ENCODE results near the gene DCAF12. TPM values are rescaled to one million over a fixed set of nuclear protein-coding genes. Genes with fewer than 3 reads are reported as not detected.
A peak's percentile ranks its signal among the peaks of the same experiment; 100 is the strongest.

Gene DCAF12
- total RNA-seq, 3 donors from 2014 or later (not counting 1 experiment from before 2014, with no cell fraction given), result 14.9 to 24.3 (median 21.3) TPM

DNA sequence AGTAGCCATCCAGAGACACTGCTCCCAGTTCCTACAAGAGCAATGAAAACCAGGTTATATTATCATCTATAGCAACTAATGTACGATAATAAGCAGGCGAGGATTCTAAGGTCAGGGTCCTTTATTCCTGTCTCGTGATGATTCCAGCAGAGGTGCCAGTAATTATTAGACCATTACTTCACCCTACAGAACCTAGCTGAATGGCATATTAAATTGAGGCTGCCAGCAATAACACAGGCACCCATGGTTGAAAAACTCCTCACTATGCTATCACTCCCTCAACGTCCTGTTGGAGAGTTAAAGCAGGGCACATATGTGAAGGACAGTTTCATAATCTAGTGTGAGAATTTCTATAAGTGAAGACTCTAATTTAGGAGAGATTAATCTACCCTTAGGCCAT is 29.7 kb downstream of the DCAF12 start:
- no peaks in the 10 kb centered on the region for H3K27me3 ChIP-seq (ENCODE audit: control insufficient read depth, insufficient read depth, low read length)
- no peaks in the 10 kb centered on the region for H3K9me3 ChIP-seq (ENCODE audit: control insufficient read depth, insufficient read depth, low read length)
- H3K9me3 Mint-ChIP-seq, result no peaks in the 10 kb centered on the region
- no peaks in the 10 kb centered on the region for H3K27me3 Mint-ChIP-seq (ENCODE audit: low read depth in 2 of 2)
- H3K36me3 ChIP-seq (ENCODE audit: control insufficient read depth, insufficient read depth, low read length), result peaks cover 58% of the 10 kb centered on the region
- peaks cover 12% of the 10 kb centered on the region for H3K36me3 Mint-ChIP-seq
- H3K4me3 Mint-ChIP-seq, result no peak overlapping the region
- ATAC-seq (no peak), DNase-seq (no peak)
- no peak overlapping the region for H3K27ac ChIP-seq (ENCODE audit: low read length)
- H3K4me1 Mint-ChIP-seq, result peaks cover 0 to 5% of the 10 kb centered on the region in 2 donors
- TF ChIP-seq, protein P1, sequence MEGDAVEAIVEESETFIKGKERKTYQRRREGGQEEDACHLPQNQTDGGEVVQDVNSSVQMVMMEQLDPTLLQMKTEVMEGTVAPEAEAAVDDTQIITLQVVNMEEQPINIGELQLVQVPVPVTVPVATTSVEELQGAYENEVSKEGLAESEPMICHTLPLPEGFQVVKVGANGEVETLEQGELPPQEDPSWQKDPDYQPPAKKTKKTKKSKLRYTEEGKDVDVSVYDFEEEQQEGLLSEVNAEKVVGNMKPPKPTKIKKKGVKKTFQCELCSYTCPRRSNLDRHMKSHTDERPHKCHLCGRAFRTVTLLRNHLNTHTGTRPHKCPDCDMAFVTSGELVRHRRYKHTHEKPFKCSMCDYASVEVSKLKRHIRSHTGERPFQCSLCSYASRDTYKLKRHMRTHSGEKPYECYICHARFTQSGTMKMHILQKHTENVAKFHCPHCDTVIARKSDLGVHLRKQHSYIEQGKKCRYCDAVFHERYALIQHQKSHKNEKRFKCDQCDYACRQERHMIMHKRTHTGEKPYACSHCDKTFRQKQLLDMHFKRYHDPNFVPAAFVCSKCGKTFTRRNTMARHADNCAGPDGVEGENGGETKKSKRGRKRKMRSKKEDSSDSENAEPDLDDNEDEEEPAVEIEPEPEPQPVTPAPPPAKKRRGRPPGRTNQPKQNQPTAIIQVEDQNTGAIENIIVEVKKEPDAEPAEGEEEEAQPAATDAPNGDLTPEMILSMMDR (IDR thresholded peaks at IDR 0.05), result no peak
- 97% methylated on average over 3 of the region's 4 CpGs for WGBS (ENCODE audit: insufficient coverage)
- H3K4me3 ChIP-seq (ENCODE audit: low read length), result no peak overlapping the region
- intact Hi-C loops (cut with micrococcal nuclease), result no loop called here
- peak overlapping the region in 1 of 2 donors; percentile 18 for H3K27ac Mint-ChIP-seq
- no peaks in the 10 kb centered on the region for H3K4me1 ChIP-seq (ENCODE audit: control insufficient read depth, insufficient read depth, low read length)

DNA sequence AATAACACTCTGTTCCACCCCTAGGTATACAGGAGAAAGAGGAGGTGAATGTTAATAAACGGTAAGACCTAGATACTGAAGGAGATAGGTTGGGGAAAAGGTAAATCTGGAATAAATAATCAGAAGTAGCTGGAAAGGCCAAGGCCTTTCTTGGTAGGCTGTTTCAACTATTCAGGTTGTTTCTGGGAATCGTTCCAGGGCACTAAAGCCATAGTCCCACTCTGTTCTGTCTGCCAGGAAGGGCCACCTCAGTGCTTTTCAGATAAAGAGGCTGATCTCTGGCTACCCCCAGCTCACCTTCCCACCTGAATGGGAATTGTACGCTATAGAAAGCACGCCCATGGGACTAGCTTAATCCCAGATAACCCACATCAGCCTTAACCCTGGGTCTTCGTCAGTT is 32.9 kb downstream of the DCAF12 start:
- 98% methylated on average over 5 of the region's 5 CpGs for WGBS (ENCODE audit: insufficient coverage)
- Histone ChIP-seq H3K27ac (ENCODE audit: low read length) (no peak overlapping the region), H3K4me1 (ENCODE audit: control insufficient read depth, insufficient read depth, low read length) (no peaks in the 10 kb centered on the region), H3K36me3 (ENCODE audit: control insufficient read depth, insufficient read depth, low read length) (peaks cover 71% of the 10 kb centered on the region), H3K27me3 (ENCODE audit: control insufficient read depth, insufficient read depth, low read length) (no peaks in the 10 kb centered on the region), H3K9me3 (ENCODE audit: control insufficient read depth, insufficient read depth, low read length) (no peaks in the 10 kb centered on the region), H3K4me3 (ENCODE audit: low read length) (no peak overlapping the region)
- H3K36me3 Mint-ChIP-seq, result peaks cover 13% of the 10 kb centered on the region
- no peaks in the 10 kb centered on the region for H3K27me3 Mint-ChIP-seq (ENCODE audit: low read depth in 2 of 2)
- intact Hi-C loops (cut with micrococcal nuclease), result no loop called here
- H3K27ac Mint-ChIP-seq, result peak overlapping the region in 1 of 2 donors; percentile 56
- no peak for DNase-seq
- no peak for ATAC-seq
- no peak overlapping the region for H3K4me3 Mint-ChIP-seq
- no peaks in the 10 kb centered on the region for H3K9me3 Mint-ChIP-seq
- TF ChIP-seq, protein P1 (IDR thresholded peaks at IDR 0.05), result no peak
- H3K4me1 Mint-ChIP-seq, result peaks cover 0 to 5% of the 10 kb centered on the region in 2 donors

DNA sequence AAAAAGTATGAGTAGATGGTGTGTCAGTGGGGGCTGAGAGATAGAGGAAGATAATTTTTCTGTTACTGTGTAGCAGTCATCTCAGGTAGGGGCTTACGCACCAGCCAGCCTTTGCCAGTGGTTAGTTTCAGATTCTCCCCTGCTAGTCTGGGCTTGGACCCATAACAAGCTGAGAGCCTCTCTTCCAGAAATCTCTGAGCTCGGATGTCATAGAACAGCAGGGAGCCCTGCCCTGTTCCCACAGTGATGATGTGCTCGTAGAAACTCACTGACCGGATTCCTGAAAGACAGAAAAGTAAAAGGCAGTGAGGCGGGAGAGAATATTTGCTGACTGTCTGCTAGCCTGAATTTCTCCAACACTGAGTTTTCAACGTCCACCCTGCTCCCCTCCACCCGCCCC is 37.2 kb downstream of the DCAF12 start:
- H3K27ac Mint-ChIP-seq, result no peak overlapping the region
- H3K27me3 ChIP-seq (ENCODE audit: control insufficient read depth, insufficient read depth, low read length), result no peaks in the 10 kb centered on the region
- intact Hi-C loops (cut with micrococcal nuclease), result no loop called here
- peaks cover 0 to 5% of the 10 kb centered on the region in 2 donors for H3K4me1 Mint-ChIP-seq
- WGBS (ENCODE audit: insufficient coverage), result 90% methylated on average over 7 of the region's 7 CpGs
- TF ChIP-seq, protein P1 (IDR thresholded peaks at IDR 0.05), result no peak
- no peaks in the 10 kb centered on the region for H3K9me3 ChIP-seq (ENCODE audit: control insufficient read depth, insufficient read depth, low read length)
- peaks cover 69% of the 10 kb centered on the region for H3K36me3 ChIP-seq (ENCODE audit: control insufficient read depth, insufficient read depth, low read length)
- no peak for DNase-seq
- no peaks in the 10 kb centered on the region for H3K27me3 Mint-ChIP-seq (ENCODE audit: low read depth in 2 of 2)
- peaks cover 25% of the 10 kb centered on the region for H3K36me3 Mint-ChIP-seq
- H3K4me3 ChIP-seq (ENCODE audit: low read length), result no peak overlapping the region
- no peaks in the 10 kb centered on the region for H3K4me1 ChIP-seq (ENCODE audit: control insufficient read depth, insufficient read depth, low read length)
- no peak for ATAC-seq
- H3K4me3 Mint-ChIP-seq, result no peak overlapping the region
- H3K27ac ChIP-seq (ENCODE audit: low read length), result no peak overlapping the region
- H3K9me3 Mint-ChIP-seq, result no peaks in the 10 kb centered on the region

DNA sequence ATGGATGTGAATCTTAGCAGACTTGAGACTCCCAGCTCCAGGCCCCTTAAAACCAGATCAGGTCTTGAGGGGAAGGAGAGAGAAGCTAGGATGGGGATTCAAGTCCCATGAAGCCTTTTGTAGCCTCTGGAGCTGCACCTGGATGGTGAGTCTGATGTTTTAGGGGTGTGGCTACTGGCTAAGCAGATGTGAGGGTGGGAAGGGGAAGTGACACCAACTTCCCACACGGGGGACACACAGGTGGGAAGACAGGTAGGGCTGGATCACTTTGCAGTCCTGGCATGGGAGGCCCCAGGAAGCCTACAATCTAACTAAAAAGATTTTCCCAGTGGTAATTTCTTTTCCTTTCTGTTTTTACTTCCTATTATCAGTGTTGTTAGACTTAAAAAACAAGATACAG is 39.1 kb downstream of the DCAF12 start:
- H3K27me3 Mint-ChIP-seq (ENCODE audit: low read depth in 2 of 2), result no peaks in the 10 kb centered on the region
- H3K27ac ChIP-seq (ENCODE audit: low read length), result no peak overlapping the region
- H3K4me1 ChIP-seq (ENCODE audit: control insufficient read depth, insufficient read depth, low read length), result no peaks in the 10 kb centered on the region
- no peaks in the 10 kb centered on the region for H3K9me3 Mint-ChIP-seq
- DNase-seq, result no peak
- H3K4me3 Mint-ChIP-seq, result no peak overlapping the region
- H3K27me3 ChIP-seq (ENCODE audit: control insufficient read depth, insufficient read depth, low read length), result no peaks in the 10 kb centered on the region
- H3K9me3 ChIP-seq (ENCODE audit: control insufficient read depth, insufficient read depth, low read length), result no peaks in the 10 kb centered on the region
- peak overlapping the region in 1 of 2 donors; percentile 5 for H3K27ac Mint-ChIP-seq
- peaks cover 55% of the 10 kb centered on the region for H3K36me3 ChIP-seq (ENCODE audit: control insufficient read depth, insufficient read depth, low read length)
- no peak overlapping the region for H3K4me3 ChIP-seq (ENCODE audit: low read length)
- intact Hi-C loops (cut with micrococcal nuclease), result no loop called here
- ATAC-seq, result no peak
- H3K4me1 Mint-ChIP-seq, result no peaks in the 10 kb centered on the region
- WGBS (ENCODE audit: insufficient coverage), result no CpG with 5 or more reads among the region's 1 CpG
- TF ChIP-seq, protein P1 (IDR thresholded peaks at IDR 0.05), result no peak
- H3K36me3 Mint-ChIP-seq, result peaks cover 18% of the 10 kb centered on the region
